MM.1S (cell line): ENCODE data around the gene GGTA1.
"Not testable (repeated sequence)": the region's sequence is repeated elsewhere in the genome, so short reads cannot be mapped to it uniquely, and the experiment has no call there.

Experiments
- DNase-seq: peaks from one replicate; pipeline ENCODE4 v3.0.0-alpha.2; 2015
- H2AFZ ChIP-seq: fragments of 300-600 bp; sonication (generic); 2 replicates; pipeline ENCODE4 v1.6.0; 2016; ENCODE audit warnings: antibody characterized with exemption, low read length
- H3F3A ChIP-seq: fragments of 300-600 bp; sonication (generic); 2 replicates; pipeline ENCODE4 v1.6.1; 2016; ENCODE audit warnings: mild to moderate bottlenecking, antibody characterized with exemption, low read length, moderate library complexity, mixed read lengths; ENCODE audit not compliant: insufficient read depth
- H3K27ac ChIP-seq: fragments of 300-600 bp; sonication (generic); 2 replicates; pipeline ENCODE4 v1.5.1; 2016; ENCODE audit warnings: mild to moderate bottlenecking, low read length
- H3K27me3 ChIP-seq: fragments of 300-600 bp; sonication (generic); replicated peaks from 2 replicates; pipeline ENCODE4 v1.6.0; 2016; ENCODE audit warnings: low read length; ENCODE audit not compliant: insufficient read depth
- H3K36me3 ChIP-seq: fragments of 300-600 bp; sonication (generic); replicated peaks from 2 replicates; pipeline ENCODE4 v1.6.1; 2016; ENCODE audit warnings: mild to moderate bottlenecking, low read length, mixed read lengths; ENCODE audit not compliant: insufficient read depth
- H3K4me1 ChIP-seq: fragments of 300-600 bp; sonication (generic); 2 replicates; pipeline ENCODE4 v1.6.1; 2016; ENCODE audit warnings: low read length, mixed read lengths
- H3K4me2 ChIP-seq: fragments of 300-600 bp; sonication (generic); 2 replicates; pipeline ENCODE4 v1.6.0; 2016; ENCODE audit warnings: low read depth, low read length
- H3K4me3 ChIP-seq: fragments of 300-600 bp; sonication (generic); 2 replicates; pipeline ENCODE4 v1.5.1; 2016; ENCODE audit warnings: low read length, mixed read lengths
- H3K79me2 ChIP-seq: fragments of 300-600 bp; sonication (generic); 2 replicates; pipeline ENCODE4 v1.6.1; 2016; ENCODE audit warnings: mixed run types, low read length, mixed read lengths
- H3K9ac ChIP-seq: fragments of 300-600 bp; sonication (generic); 2 replicates; pipeline ENCODE4 v1.6.1; 2016; ENCODE audit warnings: low read length, mixed read lengths
- H3K9me2 ChIP-seq: fragments of 300-600 bp; sonication (generic); replicated peaks from 2 replicates; pipeline ENCODE4 v1.6.1; 2016; ENCODE audit warnings: mild to moderate bottlenecking, low read length, mixed read lengths; ENCODE audit not compliant: insufficient read depth
- H3K9me3 ChIP-seq: fragments of 300-600 bp; sonication (generic); replicated peaks from 2 replicates; pipeline ENCODE4 v1.6.1; 2016; ENCODE audit warnings: mild to moderate bottlenecking, low read length, mixed read lengths; ENCODE audit not compliant: insufficient read depth
- H4K20me1 ChIP-seq: fragments of 300-600 bp; sonication (generic); 2 replicates; pipeline ENCODE4 v1.6.1; 2016; ENCODE audit warnings: mild to moderate bottlenecking, low read length, moderate library complexity, mixed read lengths; ENCODE audit not compliant: insufficient read depth
- CTCF ChIP-seq: fragments of 300-600 bp; sonication (generic); IDR thresholded peaks from 2 replicates; pipeline ENCODE4 v1.5.1; 2016; ENCODE audit warnings: antibody characterized with exemption, low read length, mixed read lengths
- EZH2 ChIP-seq: fragments of 300-600 bp; sonication (generic); optimal IDR thresholded peaks from 2 replicates; pipeline ENCODE3; 2017; ENCODE audit warnings: low read depth, mild to moderate bottlenecking, antibody characterized with exemption, low read length, mixed read lengths
- EZH2phosphoT487 ChIP-seq: fragments of 300-600 bp; sonication (generic); IDR thresholded peaks from 2 replicates; pipeline ENCODE4 v1.6.1; 2018; ENCODE audit warnings: antibody characterized with exemption, low read length

Gene GGTA1

GRCh38 chr9:121439711-121440664, 59.7 kb downstream of the GGTA1 start:
- TF ChIP-seq EZH2phosphoT487: no peak
- no peak for TF ChIP-seq EZH2
- TF ChIP-seq CTCF: no peak
- Histone ChIP-seq H3K27ac (no peak overlapping the region), H3K27me3 (no peaks in the 10 kb centered on the region), H2AFZ (no peak overlapping the region), H3K79me2 (no peaks in the 10 kb centered on the region), H3K4me1 (no peaks in the 10 kb centered on the region), H3K36me3 (no peaks in the 10 kb centered on the region), H3K4me2 (no peak overlapping the region), H3K9me2 (no peaks in the 10 kb centered on the region), H4K20me1 (no peaks in the 10 kb centered on the region), H3K4me3 (no peak overlapping the region), H3K9me3 (no peaks in the 10 kb centered on the region), H3K9ac (no peak overlapping the region), H3F3A (no peaks in the 10 kb centered on the region)
- DNase-seq: no peak

- H4K20me1 ChIP-seq: no peaks in the 10 kb centered on the region
- DNase-seq: no peak
- TF ChIP-seq CTCF (no peak), EZH2phosphoT487 (no peak), EZH2 (no peak)
- no peak overlapping the region for H2AFZ ChIP-seq
- no peaks in the 10 kb centered on the region for H3F3A ChIP-seq
- H3K9me2 ChIP-seq: no peaks in the 10 kb centered on the region
- H3K4me2 ChIP-seq: no peak overlapping the region
- no peaks in the 10 kb centered on the region for H3K36me3 ChIP-seq
- H3K4me1 ChIP-seq: no peaks in the 10 kb centered on the region
- no peaks in the 10 kb centered on the region for H3K79me2 ChIP-seq
- H3K9ac ChIP-seq: no peak overlapping the region
- H3K27ac ChIP-seq: no peak overlapping the region
- no peaks in the 10 kb centered on the region for H3K27me3 ChIP-seq
- no peaks in the 10 kb centered on the region for H3K9me3 ChIP-seq
- H3K4me3 ChIP-seq: no peak overlapping the region
Observed at GRCh38 chr9:121439016-121439415, 60.6 kb downstream of the GGTA1 start.

GRCh38 chr9:121437891-121438290, 61.8 kb downstream of the GGTA1 start:
- TF ChIP-seq CTCF (no peak), EZH2 (no peak), EZH2phosphoT487 (no peak)
- no peak overlapping the region for H3K9ac ChIP-seq
- H3K4me2 ChIP-seq: no peak overlapping the region
- H4K20me1 ChIP-seq: no peaks in the 10 kb centered on the region
- H2AFZ ChIP-seq: no peak overlapping the region
- no peak overlapping the region for H3K27ac ChIP-seq
- H3K9me2 ChIP-seq: no peaks in the 10 kb centered on the region
- H3F3A ChIP-seq: no peaks in the 10 kb centered on the region
- no peak overlapping the region for H3K4me3 ChIP-seq
- H3K79me2 ChIP-seq: no peaks in the 10 kb centered on the region
- no peaks in the 10 kb centered on the region for H3K27me3 ChIP-seq
- no peaks in the 10 kb centered on the region for H3K4me1 ChIP-seq
- no peaks in the 10 kb centered on the region for H3K36me3 ChIP-seq
- DNase-seq: no peak
- H3K9me3 ChIP-seq: no peaks in the 10 kb centered on the region

- not testable (repeated sequence) for H3K4me2 ChIP-seq, H3F3A ChIP-seq, H3K27ac ChIP-seq, H4K20me1 ChIP-seq, H3K36me3 ChIP-seq, H3K9me2 ChIP-seq, H2AFZ ChIP-seq, H3K4me3 ChIP-seq, H3K9ac ChIP-seq, DNase-seq, H3K79me2 ChIP-seq, H3K4me1 ChIP-seq, H3K27me3 ChIP-seq, H3K9me3 ChIP-seq
Observed at GRCh38 chr9:121437046-121437445, 62.6 kb downstream of the GGTA1 start.
